Uterus (tissue), 4 donors: Measurements from ENCODE around the gene ATF6. TPM values are rescaled to one million over a fixed set of nuclear protein-coding genes. Genes with fewer than 3 reads are reported as not detected.

Experiments
- DNase-seq, 2 donors: peaks; one replicate each; pipeline ENCODE4 v3.0.0-alpha.2; 2019 to 2020
- H3K27ac ChIP-seq, 2 donors: fragments of 200-600 bp; sonication (generic); 1 replicate in 1 of 2; 2 replicates in 1 of 2; pipeline ENCODE4 v1.5.1; 2016 to 2018
- H3K27me3 ChIP-seq, 2 donors: fragments of 200-600 bp; sonication (generic); one replicate each; pipeline ENCODE4 v1.5.1; 2018 to 2019; ENCODE audit warnings: control low read depth in 1 of 2
- H3K36me3 ChIP-seq, 2 donors: fragments of 200-600 bp; sonication (generic); one replicate each; pipeline ENCODE4 v1.5.1; 2019; ENCODE audit warnings: control low read depth in 1 of 2
- H3K4me1 ChIP-seq, 2 donors: fragments of 200-600 bp; sonication (generic); one replicate each; pipeline ENCODE4 v1.5.1; 2018 to 2019; ENCODE audit warnings: control low read depth in 1 of 2
- H3K4me3 ChIP-seq, 2 donors: fragments of 200-600 bp; sonication (generic); 1 replicate in 1 of 2; 2 replicates in 1 of 2; pipeline ENCODE4 v1.5.1; 2018 to 2019; ENCODE audit warnings: mild to moderate bottlenecking in 1 of 2
- H3K9me3 ChIP-seq, 2 donors: fragments of 200-600 bp; sonication (generic); one replicate each; pipeline ENCODE4 v1.5.1; 2019; ENCODE audit warnings: control low read depth in 1 of 2
- POLR2A ChIP-seq, 2 donors: fragments of 450-650 bp; IDR thresholded peaks; one replicate each; pipeline ENCODE4 v1.6.1; 2016; ENCODE audit warnings: antibody characterized with exemption in 2 of 2, mild to moderate bottlenecking in 1 of 2, moderate library complexity in 1 of 2
- intact Hi-C: fragments of 100-400 bp; cut with DNase I; formaldehyde crosslinking; loops from one replicate; pipeline ENCODE4 v1.15.1; 2023; ENCODE audit warnings: low total_unique reads
- total RNA-seq, 4 donors: library from RNA; depleted of rRNA in 3 of 4; stranded (reverse); fragments of >200 nt in 3 of 4; gene quantifications; one replicate each; pipeline versions ENCODE4 v1.1.0 to v1.2.4, GENCODE V29; 2014 to 2023
- TF ChIP-seq, protein P1 (sequence below), 4 experiments: fragments of 200-600 bp in 2 of 4; fragments of 450-650 bp in 2 of 4; sonication (generic) in 2 of 4; IDR thresholded peaks; one replicate each; pipeline ENCODE4 v1.5.1; 2016 to 2019; ENCODE audit warnings: antibody characterized with exemption in 4 of 4, mild to moderate bottlenecking in 2 of 4, moderate library complexity in 1 of 4
- donor health status: DM: yes; HTN: yes; CAD: no.

Gene ATF6
- total RNA-seq, 4 donors from 2014 or later, result 16.2 to 37.7 (median 30.0) TPM

DNA sequence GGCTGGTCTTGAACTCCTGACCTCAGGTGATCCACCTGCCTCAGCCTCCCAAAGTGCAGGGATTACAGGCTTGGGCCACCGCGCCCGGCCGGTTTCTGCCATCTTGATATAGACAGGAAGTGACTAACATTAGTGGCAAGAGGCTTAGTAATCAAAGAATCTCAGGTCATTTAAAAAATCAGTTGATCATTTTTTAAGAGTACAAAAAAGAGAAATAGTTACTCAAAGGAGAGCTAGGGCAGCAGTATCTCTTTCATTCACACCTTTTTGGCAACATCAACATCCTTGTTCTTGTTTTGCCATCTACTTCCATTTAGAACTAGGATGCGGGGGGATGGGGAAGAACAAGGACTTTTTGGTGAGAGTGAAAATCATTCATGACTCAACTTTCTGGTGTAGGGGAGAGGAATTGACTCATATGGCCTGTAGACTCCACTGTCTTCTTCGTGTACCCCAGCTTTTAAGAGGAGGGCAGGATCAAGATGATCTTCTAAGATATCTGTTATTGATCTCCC lies 36.0 kb upstream of the ATF6 start:
- Histone ChIP-seq H3K4me3 (no peak overlapping the region), H3K27me3 (no peaks in the 10 kb centered on the region), H3K36me3 (no peaks in the 10 kb centered on the region), H3K9me3 (no peaks in the 10 kb centered on the region), H3K27ac (no peak overlapping the region), H3K4me1 (no peaks in the 10 kb centered on the region)
- intact Hi-C loops, result no loop called here
- DNase-seq, result no peak
- TF ChIP-seq, protein P1, sequence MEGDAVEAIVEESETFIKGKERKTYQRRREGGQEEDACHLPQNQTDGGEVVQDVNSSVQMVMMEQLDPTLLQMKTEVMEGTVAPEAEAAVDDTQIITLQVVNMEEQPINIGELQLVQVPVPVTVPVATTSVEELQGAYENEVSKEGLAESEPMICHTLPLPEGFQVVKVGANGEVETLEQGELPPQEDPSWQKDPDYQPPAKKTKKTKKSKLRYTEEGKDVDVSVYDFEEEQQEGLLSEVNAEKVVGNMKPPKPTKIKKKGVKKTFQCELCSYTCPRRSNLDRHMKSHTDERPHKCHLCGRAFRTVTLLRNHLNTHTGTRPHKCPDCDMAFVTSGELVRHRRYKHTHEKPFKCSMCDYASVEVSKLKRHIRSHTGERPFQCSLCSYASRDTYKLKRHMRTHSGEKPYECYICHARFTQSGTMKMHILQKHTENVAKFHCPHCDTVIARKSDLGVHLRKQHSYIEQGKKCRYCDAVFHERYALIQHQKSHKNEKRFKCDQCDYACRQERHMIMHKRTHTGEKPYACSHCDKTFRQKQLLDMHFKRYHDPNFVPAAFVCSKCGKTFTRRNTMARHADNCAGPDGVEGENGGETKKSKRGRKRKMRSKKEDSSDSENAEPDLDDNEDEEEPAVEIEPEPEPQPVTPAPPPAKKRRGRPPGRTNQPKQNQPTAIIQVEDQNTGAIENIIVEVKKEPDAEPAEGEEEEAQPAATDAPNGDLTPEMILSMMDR (IDR thresholded peaks at IDR 0.05), result no peak

DNA sequence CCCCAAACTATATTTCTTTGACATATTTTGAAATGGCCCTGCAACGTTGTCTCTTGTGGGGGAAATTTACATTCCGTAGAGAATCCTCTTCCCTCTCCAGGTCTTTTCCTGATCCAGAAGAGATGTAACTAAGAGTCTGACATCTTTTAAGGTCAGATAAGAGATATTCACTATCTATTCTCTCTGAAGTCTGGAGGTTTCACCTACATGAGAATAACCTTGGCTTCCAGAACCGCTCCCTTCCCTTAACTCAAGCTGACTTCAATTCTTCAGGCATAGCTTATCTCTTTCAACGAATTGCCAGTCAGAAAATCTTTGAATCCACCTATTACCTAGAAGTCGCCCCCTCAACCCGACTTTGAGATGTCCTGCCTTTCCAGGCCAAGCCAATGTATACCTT lies 34.9 kb upstream of the ATF6 start:
- no peak for DNase-seq
- Histone ChIP-seq H3K27me3 (no peaks in the 10 kb centered on the region), H3K9me3 (no peaks in the 10 kb centered on the region), H3K4me3 (no peak overlapping the region), H3K36me3 (no peaks in the 10 kb centered on the region), H3K27ac (no peak overlapping the region), H3K4me1 (no peaks in the 10 kb centered on the region)
- no peak for TF ChIP-seq POLR2A (IDR thresholded peaks at IDR 0.05)
- TF ChIP-seq, protein P1 (IDR thresholded peaks at IDR 0.05), result no peak
- intact Hi-C loops, result no loop called here

DNA sequence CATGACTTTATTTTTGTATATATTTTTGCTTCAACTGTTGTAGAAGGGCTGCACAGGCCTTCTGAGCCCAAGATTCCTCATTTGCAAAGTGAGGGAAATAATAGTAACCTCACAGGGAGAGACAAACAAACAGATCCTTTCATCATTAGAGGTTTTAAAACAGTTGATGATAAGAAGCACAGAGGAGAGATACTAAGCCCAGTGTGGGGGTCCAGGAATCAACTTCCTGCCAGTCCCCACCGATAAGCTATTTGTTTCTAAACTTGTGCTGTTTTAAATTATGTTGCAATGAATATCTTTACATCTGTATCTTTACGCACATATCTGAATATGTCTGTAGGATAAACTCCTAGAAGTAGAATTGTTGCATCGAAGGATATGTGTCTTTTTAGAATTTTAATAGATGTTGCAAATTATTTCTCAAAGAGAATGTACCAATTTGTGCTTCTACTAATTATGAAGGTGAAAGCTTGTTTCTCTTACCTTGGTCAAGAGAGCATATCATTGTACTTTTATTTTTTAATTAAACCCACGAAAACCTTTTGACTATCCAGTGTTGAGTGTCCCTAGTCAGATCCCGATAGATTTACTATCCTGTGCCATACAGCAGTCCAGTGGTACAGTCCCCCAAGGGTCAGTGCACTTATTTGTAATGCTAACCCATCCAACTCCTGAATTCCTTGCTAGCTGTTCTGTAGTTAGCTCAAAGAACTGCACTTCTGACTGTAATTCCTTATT lies 34.0 kb upstream of the ATF6 start:
- TF ChIP-seq POLR2A (IDR thresholded peaks at IDR 0.05), result no peak
- TF ChIP-seq, protein P1 (IDR thresholded peaks at IDR 0.05), result no peak
- H3K27ac ChIP-seq, result no peak overlapping the region
- no peaks in the 10 kb centered on the region for H3K4me1 ChIP-seq
- no peak for DNase-seq
- intact Hi-C loops, result no loop called here
- H3K27me3 ChIP-seq, result no peaks in the 10 kb centered on the region
- no peaks in the 10 kb centered on the region for H3K36me3 ChIP-seq
- no peaks in the 10 kb centered on the region for H3K9me3 ChIP-seq
- no peak overlapping the region for H3K4me3 ChIP-seq

DNA sequence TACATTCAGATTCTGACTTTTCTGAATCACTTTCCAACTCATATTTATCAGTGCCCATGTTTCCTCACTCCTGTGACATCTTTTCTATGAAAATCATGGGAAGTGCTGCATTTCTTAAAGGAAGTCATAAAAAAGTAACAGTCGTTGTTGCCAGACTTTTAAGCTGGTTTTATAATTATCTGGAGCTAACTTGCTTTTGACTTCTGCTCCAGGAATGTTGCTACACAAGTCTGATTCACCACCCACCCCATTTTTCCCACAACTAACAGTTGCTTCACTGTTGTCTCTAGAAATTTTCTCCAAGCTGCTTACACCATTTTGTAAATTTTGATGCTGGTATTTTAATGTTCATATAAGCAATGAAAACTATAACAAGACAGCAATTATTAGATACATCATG lies 32.6 kb upstream of the ATF6 start:
- Histone ChIP-seq H3K27me3 (no peaks in the 10 kb centered on the region), H3K9me3 (no peaks in the 10 kb centered on the region), H3K4me1 (no peaks in the 10 kb centered on the region), H3K4me3 (no peak overlapping the region), H3K27ac (no peak overlapping the region), H3K36me3 (no peaks in the 10 kb centered on the region)
- intact Hi-C loops, result no loop called here
- DNase-seq, result no peak
- TF ChIP-seq POLR2A (IDR thresholded peaks at IDR 0.05), result no peak
- TF ChIP-seq, protein P1 (IDR thresholded peaks at IDR 0.05), result no peak

DNA sequence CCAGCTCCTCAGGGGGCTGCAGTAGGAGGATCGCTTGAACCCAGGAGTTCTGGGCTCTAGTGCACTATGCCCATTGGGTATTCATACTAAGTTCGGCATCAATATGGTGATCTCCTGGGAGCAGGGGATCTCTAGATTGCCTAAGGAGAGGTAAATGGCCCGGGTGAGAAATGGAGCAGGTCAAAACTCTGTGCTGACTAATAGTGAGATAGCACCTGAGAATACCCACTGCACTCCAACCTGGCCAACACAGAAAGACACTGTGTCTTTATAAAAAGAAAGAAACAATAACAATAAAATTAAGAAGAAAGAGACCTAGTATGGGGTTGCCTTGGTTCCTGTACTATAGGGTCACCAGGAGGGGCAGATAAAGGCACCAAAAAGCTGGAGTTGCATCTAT lies 30.3 kb upstream of the ATF6 start:
- TF ChIP-seq, protein P1 (IDR thresholded peaks at IDR 0.05), result no peak
- no peak for TF ChIP-seq POLR2A (IDR thresholded peaks at IDR 0.05)
- no peak for DNase-seq
- no peak overlapping the region for H3K27ac ChIP-seq
- H3K36me3 ChIP-seq, result no peaks in the 10 kb centered on the region
- no peaks in the 10 kb centered on the region for H3K27me3 ChIP-seq
- no peak overlapping the region for H3K4me3 ChIP-seq
- no peaks in the 10 kb centered on the region for H3K4me1 ChIP-seq
- intact Hi-C loops, result no loop called here
- H3K9me3 ChIP-seq, result no peaks in the 10 kb centered on the region
